ENCODE results near the gene CBX6. TPM values are rescaled to one million over a fixed set of nuclear protein-coding genes. Genes with fewer than 3 reads are reported as not detected.
A peak's percentile ranks its signal among the peaks of the same experiment; 100 is the strongest.
"Not testable (repeated sequence)": the region's sequence is repeated elsewhere in the genome, so short reads cannot be mapped to it uniquely, and the experiment has no call there.

CBX6 gene
- total RNA-seq (2014; rRNA removed; shearing (Covaris generic); ENCODE audit: low replicate concordance): 59.5 and 63.9 TPM in 2 replicates

DNA sequence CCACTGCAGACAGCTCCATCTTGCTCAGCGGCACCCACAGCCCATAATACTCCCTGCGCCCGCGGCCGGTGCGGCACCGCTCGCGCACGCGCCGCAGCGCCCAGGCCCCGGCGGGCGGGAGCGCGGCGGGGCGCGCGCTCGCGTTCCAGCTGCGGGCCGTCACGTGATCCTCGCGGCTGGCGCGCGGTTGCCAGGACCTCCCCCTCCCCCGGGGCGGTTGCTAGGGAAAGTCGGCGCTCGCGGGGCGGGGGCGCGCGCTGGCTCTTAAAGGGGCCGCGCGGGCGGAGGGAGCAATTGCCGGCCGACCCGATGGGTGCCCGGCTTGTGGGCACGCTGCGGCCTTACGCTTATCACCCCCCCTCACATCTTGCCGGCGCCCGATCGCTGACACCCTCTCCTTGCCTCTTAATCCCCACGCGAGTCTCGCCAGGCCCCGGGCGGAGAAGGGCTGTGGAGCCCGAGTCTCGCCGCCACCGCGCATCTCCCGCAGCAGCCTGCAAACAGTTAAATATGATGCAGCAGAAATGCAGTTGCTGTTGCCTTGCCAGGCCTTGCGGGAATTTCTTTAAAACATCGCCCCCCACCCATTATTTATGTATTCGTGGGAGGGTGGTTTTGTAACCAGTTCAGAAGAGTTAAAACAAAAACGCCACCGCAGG is at the start of gene CBX6:
CBX6 (minus strand) TSS at position 45 of the 659 bp plus-strand sequence; CDS start at position 19, 26 bp downstream.
- peak; percentile 95 for DNase-seq (ENCODE audit: low read depth)
- in situ Hi-C loops (cut with HindIII; ENCODE audit: low pct_unique_long_range_greater_than_20kb, low sequenced_read_pairs): no loop called here

DNA sequence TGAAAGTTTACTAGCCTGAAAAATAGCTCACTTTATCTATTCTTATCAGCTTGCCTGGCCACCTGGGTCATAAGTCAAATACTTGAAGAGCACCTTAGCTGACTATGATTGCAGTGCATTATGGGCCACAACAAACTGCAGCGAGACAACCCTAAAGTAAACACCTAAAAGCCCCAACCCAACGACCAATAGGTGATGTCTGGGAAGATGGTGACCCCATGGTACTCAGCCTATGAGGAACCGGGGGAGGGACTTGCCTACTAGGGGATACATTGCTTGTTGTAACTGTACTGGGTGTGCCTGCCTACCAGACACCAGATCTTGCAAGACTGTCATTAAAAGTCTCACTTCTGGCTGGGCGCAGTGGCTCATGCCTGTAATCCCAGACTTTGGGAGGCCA is 49.8 kb upstream of the CBX6 start:
- peak; percentile 62 for DNase-seq (ENCODE audit: low read depth)
- in situ Hi-C loops (cut with HindIII; ENCODE audit: low pct_unique_long_range_greater_than_20kb, low sequenced_read_pairs): no loop called here

DNA sequence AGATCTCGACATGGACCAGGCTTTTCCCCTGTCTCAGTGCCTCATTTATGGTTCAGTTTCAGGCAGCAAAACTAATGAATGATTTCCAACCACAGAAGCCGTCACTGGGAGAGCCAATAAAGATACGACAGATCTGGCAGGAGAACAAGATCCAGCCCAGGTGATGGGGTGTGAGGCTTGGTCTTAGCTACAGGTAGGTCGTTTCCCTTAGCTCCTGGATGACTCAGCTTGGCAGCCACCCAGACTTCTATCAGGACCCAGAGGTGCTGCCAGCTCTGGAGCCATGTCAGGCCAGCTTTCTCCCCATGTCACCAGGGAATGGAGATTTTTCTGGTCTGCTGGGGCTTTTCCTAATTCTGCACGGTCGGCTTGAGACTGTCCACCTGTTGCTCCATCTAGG is 49.1 kb upstream of the CBX6 start:
- DNase-seq (ENCODE audit: low read depth): no peak
- in situ Hi-C loops (cut with HindIII; ENCODE audit: low pct_unique_long_range_greater_than_20kb, low sequenced_read_pairs): no loop called here

DNA sequence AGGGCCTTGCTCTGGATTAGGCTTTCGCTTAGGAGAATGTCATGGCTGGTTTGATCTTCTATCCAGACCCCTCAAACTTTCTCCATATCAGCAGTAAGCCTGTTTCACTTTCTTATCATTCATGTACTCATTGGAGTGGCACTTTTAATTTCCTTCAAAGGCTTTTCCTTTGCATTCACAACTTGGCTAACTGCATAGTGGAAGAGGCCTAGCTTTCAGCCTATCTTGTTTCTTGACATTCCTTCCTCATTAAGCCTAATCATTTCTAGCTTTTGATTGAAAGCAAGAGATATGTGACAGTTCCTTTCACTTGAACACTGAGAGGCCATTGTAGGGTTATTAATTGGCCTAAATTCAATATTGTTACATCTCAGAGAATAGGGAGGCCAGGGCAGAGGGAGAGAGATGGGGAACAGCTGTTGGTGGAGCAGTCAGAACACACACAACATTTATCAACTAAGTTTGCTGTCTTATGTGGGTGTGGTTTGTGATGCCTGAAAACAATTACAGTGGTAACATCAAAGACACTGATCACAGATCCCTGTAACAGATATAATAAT is 47.7 kb upstream of the CBX6 start:
- DNase-seq (ENCODE audit: low read depth): no peak
- in situ Hi-C loops (cut with HindIII; ENCODE audit: low pct_unique_long_range_greater_than_20kb, low sequenced_read_pairs): no loop called here

DNA sequence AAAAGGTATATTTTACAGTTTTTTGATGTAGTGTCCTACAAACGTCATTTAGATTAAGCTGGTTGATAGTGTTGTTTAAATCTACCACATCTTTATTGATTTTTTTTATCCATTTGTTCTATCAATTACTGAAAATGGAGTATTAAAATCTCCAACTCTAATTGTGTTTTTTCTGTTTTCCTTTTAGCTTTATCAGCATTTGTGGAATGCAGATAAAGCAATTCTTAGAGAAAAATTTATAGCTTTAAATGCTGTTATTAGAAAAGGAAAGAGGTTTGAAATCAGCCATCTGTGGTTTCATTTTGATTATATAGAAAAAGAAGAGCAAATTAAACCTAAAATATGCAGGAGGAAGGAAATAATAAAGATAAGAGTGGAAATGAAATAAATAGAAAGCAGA is 39.4 kb upstream of the CBX6 start:
- no peak for DNase-seq (ENCODE audit: low read depth)
- in situ Hi-C loops (cut with HindIII; ENCODE audit: low pct_unique_long_range_greater_than_20kb, low sequenced_read_pairs): no loop called here

DNA sequence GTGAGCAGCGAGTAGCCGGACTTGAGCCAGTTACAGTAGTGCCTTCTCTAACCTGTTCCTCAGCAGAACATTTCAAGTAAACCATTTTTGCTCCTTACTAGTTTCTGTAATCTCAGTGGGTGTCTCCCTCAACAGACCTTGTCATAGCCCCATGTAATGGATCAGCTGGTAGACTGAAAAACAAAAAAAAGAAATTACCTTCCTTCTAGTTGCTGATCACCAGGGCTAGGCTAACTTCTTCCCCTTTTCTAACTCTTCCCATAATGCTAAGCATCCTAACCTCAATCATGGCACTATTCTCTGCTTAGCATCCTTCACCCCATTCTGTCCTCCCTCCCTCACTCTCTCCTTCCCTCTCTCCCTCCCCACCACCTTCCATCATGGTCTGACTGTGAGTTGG is 35.8 kb upstream of the CBX6 start:
- in situ Hi-C loops (cut with HindIII; ENCODE audit: low pct_unique_long_range_greater_than_20kb, low sequenced_read_pairs): no loop called here
- DNase-seq (ENCODE audit: low read depth): no peak

DNA sequence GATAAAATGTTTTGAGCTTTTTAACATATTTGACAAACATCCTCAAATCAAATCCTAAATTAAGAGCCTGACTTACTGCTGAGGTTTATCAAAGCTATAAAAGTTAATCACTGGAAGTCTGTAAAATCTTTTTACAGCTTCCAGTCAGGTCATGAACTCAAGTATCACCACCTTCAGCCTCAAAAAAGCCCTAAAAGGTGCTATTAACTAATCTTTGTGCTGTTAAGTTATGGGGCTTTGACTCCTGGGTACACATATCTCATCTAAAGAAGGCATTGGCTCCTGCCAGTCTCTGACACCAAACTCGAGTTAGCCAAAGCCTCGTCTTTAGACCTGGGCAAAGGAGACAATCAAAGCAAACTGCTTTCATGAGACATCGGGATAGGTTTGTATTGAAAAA is 34.0 kb upstream of the CBX6 start:
- in situ Hi-C loops (cut with HindIII; ENCODE audit: low pct_unique_long_range_greater_than_20kb, low sequenced_read_pairs): no loop called here
- no peak for DNase-seq (ENCODE audit: low read depth)

DNA sequence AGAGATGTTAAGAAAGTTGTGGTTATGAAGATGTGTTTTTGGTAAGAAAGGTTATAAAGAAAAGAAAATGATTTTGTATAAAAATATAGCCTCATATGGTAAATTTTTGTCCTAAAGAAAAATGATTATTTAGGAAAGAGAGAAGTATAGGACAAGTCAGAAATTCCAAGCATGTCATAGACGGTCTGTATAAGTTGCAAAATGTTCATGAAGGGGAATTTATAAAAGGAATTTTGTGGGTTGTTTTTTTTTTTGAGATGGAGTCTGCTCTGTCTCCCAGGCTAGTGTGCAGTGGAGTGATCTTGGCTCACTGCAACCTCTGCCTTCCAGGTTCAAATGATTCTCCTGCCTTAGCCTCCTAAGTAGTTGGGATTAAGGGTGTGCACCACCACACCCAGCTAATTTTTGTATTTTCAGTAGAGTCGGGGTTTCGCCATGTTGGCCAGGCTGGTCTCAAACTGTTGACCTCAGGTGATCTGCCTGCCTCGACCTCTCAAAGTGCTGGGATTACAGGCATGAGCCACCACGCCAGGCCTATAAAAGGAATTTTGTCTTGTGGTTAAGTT is 32.1 kb upstream of the CBX6 start:
- DNase-seq (ENCODE audit: low read depth); in situ Hi-C loops (cut with HindIII; ENCODE audit: low pct_unique_long_range_greater_than_20kb, low sequenced_read_pairs): not testable (repeated sequence)

DNA sequence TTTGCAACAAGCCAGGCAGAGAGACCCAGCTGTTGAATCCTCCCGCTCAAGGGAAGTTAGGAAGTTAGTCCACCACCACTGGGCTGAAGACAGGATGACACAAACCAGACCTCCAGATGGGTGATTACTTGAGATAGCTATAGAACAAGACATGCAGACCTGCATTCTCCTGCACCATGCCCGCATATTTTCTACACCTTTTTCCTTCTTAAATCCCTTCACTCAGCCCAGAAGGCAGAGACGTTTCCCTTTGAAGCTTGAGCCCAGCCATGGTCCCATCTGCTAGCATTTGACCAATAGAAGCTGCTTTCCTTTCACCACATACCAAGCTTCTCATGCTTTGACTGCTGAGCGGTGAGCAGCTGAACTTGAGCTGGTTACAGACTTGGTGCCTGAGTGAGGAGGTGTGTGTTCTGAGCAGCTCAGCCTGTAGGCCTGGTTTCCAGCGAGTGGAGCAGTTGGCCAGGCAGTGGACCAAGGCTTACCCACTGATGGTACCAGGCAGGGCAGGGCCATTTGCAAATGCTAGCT is 29.2 kb upstream of the CBX6 start:
- in situ Hi-C loops (cut with HindIII; ENCODE audit: low pct_unique_long_range_greater_than_20kb, low sequenced_read_pairs): no loop called here

DNA sequence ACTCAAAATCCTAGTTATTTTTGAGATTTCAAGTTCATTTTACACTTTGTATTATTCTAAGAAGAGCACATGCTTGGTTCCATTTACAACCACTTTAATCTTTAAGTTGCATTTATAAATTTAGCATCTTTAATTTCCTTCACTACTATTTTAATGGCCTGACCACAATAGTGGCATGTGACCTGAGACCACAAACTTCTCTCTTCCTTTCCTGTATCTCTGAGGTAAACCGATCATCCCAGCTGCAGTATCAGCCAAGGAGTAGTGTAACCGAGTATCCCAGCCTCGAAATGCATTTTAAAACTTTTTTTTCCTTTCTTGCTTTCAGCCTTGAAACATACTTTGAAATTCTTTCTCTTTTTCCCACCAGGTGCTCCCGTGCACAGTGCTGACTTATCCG is 28.7 kb upstream of the CBX6 start:
- in situ Hi-C loops (cut with HindIII; ENCODE audit: low pct_unique_long_range_greater_than_20kb, low sequenced_read_pairs): no loop called here
- DNase-seq (ENCODE audit: low read depth): no peak

More for the DNA sequence above, 29.2 kb upstream of the CBX6 start:
- DNase-seq (ENCODE audit: low read depth): no peak

DNA sequence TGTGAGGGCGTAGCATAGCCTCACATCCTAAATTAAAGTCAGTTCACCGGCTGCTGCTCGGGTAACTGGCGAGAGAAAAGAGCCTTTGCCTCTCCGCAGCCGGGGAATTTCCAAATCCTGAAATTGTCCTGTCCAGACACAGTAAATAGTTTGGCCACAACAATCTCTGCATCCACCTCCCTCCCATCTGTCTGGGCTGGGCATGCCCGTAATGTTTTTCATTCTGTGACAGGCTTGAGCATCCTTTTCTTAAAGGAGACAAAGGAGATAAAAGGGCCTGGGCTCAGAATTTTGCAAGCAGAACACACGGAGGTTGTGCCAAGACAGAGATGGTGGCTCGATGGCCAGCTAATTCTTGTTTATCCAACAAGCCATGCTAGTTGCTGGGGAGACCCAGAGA is 19.2 kb upstream of the CBX6 start:
- in situ Hi-C loops (cut with HindIII; ENCODE audit: low pct_unique_long_range_greater_than_20kb, low sequenced_read_pairs): no loop called here
- DNase-seq (ENCODE audit: low read depth): no peak

DNA sequence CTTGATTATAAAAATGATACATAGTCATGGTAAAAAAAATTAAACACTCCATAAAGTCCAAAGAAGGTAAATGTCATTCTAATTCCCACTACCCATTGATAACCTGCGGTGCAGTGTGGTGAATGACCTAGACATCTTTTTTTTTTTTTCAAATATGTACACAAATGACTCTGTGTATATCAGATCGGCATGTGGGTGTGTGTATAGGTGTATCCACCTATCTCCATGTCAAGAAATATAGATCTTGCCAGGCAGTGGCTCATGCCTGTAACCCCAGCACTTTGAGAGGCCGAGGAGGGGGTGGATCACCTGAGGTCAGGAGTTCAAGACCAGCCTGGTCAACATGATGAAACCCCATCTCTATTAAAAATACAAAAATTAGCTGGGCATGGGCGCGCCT is 18.4 kb upstream of the CBX6 start:
- no peak for DNase-seq (ENCODE audit: low read depth)
- in situ Hi-C loops (cut with HindIII; ENCODE audit: low pct_unique_long_range_greater_than_20kb, low sequenced_read_pairs): no loop called here

DNA sequence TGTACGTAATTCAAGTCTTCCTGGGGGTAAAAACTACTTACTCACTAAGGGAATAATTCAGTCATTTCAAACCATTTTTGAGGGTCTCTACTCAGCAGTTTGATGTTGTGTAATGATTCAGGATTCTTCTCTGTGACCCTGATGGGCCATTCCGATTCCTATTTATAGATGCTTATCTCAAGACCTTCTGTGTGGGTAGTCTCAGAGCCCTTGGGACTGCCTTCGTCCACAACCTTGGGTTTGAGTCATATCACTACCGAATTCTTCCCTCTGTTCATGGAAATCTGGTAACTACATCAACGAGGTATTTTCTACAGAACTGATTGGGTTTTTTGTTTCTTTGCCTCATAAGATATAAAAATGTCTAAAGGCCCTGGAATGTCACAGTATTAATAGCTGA is 14.3 kb upstream of the CBX6 start:
- DNase-seq (ENCODE audit: low read depth): no peak
- in situ Hi-C loops (cut with HindIII; ENCODE audit: low pct_unique_long_range_greater_than_20kb, low sequenced_read_pairs): no loop called here

DNA sequence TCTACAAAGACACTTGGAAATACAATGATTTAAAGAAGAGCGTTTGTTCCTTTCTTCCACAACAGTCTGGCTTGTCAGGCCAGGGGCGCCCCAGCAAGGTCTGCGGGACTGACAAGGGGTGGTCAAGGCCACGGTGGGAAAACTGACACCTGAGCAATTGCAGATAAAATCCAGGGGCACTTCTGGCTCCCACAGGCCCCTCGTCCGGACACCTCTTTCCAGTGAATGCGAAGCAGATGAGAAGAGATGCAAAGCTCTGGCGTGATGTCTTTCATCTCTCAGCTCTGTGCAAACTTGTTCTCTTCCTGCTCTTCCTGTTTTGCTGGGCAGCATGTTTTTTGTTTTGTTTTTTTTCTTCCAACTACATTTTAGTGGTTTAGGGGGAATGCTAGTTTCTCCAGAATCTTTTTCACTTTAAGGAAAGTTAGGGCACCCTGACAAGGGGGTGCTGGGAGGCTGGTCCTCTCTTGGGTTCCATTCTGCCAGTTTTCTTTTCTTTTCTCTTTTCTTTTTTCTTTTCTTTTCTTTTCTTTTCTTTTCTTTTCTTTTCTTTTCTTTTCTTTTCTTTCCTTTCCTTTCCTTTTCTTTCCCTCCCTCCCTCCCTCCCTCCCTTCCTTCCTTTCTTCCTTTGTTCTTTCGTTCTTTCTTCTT is 11.1 kb upstream of the CBX6 start:
- no peak for DNase-seq (ENCODE audit: low read depth)
- in situ Hi-C loops (cut with HindIII; ENCODE audit: low pct_unique_long_range_greater_than_20kb, low sequenced_read_pairs): no loop called here

DNA sequence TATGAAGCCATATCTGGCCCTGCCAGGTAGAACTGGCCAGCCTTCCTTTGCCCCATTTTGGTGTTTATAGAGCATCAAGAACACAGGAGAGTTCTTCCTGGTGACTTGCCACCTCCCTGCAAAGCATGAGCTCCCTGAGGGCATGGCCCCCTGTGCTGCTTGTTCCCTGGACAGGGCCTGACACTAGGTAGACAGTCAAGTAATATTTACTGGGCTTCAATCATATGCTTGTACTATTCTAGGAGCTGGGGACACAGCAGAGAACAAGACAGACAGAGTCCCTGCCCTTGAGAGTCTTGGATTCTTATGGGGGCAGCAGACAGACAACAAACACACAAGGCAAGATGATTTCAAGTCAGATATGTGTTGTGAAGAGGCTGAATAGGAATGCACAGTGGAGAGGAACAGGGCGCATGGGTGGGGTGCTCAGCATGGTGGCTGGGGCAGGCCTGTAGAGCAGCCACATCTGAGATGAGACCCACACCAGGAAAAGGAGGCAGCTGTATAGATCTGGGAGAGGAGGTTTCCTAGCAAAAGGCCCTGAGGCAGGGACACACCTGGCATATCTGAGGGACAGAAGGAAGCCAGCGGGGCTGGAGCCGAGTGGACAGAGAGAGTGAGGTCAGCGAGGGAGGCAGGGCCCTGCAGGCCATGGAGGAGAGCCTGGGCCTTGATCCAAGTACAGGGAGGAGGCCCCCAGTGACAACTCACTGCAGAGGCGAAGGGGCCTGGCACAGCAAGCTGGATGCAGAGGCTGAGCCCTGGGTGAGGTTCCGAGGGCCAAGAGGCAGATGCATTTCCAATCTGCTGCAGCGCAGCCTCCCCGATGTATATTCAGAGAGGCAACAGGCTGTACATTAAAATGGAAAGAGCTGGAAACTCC is 10.2 kb upstream of the CBX6 start:
- in situ Hi-C loops (cut with HindIII; ENCODE audit: low pct_unique_long_range_greater_than_20kb, low sequenced_read_pairs): no loop called here
- DNase-seq (ENCODE audit: low read depth): no peak

DNA sequence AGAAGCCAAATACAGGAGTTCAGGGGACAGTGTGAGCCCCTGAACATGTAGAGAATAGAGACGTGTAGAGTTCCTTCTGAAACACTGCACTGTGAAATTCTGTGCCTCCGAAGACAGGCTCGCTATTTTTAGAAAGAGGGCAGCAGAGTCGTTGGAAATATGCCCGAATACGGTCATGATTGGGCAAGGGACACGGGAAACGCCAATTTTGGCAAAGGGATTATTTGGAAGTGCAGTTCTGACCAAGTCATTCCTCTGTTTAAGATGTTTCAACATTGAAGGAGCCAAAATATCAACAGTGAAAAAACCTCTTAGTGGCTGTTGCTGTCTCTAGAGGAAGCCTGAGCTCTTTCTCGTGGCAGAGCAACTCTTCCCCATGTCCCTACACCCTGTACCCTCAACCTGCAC is 9.5 kb upstream of the CBX6 start:
- in situ Hi-C loops (cut with HindIII; ENCODE audit: low pct_unique_long_range_greater_than_20kb, low sequenced_read_pairs): no loop called here
- DNase-seq (ENCODE audit: low read depth): no peak

DNA sequence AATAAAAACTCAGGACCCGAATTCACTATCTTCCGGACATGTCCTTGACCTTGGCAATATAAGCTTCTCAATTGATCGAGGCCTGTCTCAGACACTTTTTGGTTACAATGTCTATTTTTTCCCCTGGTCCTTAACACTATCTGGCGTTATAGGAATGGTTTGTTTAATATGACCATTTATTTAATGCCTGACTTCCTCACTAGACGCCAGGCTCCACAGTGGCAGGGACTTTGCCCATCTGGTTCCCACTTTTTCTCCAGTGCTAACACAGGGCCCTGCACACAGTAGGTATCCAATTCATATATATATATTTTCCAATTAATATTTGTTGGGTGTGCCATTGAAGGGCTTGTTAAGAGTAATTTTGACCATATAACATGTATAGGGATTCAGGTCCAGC is 7.9 kb upstream of the CBX6 start:
- no peak for DNase-seq (ENCODE audit: low read depth)
- in situ Hi-C loops (cut with HindIII; ENCODE audit: low pct_unique_long_range_greater_than_20kb, low sequenced_read_pairs): no loop called here

DNA sequence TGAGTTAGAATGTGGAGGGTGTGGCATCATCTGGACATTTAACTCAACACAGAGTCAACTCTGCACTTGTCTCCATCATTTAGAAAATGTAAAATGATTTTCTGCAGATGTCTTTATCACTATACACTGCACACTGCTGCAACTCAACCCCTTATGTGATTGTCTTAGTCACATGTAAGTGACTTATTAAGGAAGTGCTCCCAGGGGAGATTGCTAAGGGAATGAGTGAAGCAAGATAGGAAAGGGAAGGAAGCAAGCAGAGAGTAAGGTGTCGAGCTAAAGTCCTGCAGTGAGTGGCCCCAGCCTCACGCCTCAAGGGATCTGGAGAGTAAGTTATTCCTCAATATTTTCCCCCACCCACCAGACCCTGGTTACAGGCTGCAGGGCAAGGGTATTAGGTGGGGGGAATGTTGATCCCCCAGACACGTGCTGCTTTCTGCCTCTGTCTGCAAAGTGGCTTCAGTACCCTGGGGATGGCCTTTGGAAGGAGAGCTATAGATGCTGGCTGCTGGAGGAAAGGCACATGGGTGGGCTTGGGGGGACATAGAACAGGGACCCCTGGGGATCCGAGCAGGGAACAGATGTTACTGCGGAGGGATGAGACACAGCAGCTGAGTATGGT is 7.2 kb upstream of the CBX6 start:
- DNase-seq (ENCODE audit: low read depth): no peak
- in situ Hi-C loops (cut with HindIII; ENCODE audit: low pct_unique_long_range_greater_than_20kb, low sequenced_read_pairs): no loop called here

Data from Caki2 (cell line).